ENCODE results near the gene SRSF12. TPM values are rescaled to one million over a fixed set of nuclear protein-coding genes. Genes with fewer than 3 reads are reported as not detected.
A peak's percentile ranks its signal among the peaks of the same experiment; 100 is the strongest.
"Not testable (repeated sequence)": the region's sequence is repeated elsewhere in the genome, so short reads cannot be mapped to it uniquely, and the experiment has no call there.

SRSF12 gene
- total RNA-seq, 1 experiment from 2014 or later, result 10.0 TPM

DNA sequence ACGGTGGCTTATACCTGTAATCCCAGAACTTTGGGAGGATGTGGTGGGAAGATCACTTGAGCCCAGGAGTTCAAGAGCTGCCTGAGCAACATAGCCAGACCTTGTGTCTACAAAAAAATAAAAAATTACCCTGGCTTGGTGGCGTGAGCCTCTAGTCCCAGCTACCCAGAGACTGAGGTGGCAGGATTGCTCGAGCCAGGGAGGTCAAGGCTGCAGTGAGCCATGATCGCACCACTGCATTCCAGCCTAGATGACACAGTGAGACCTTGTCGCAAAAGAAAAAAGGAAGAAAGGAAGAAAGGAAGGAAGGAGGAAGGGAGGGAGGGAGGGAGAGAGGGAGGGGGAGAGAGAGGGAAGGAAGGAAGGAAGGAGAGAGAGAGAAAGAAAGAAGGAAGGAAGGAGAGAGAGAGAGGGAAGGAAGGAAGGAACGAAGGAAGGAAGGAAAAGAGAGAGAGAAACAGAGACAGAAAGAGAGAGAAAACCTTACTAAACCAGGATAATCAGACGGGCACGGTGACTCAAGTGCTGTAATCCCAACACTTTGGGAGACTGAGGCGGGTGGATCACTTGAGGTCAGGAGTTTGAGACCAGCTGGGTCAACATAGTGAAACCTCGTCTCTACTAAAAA is 48.2 kb downstream of the SRSF12 start:
- Histone ChIP-seq H3K4me1 (no peaks in the 10 kb centered on the region), H3K27ac (no peak overlapping the region), H3K4me3 (no peak overlapping the region), H3K27me3 (no peaks in the 10 kb centered on the region; the same call in 1 of the 2 replicates), H3K36me3 (no peaks in the 10 kb centered on the region), H3K9me3 (replicated peaks) (0 out of 2 replicates have a peak, but pooled peaks cover 4% of the 10 kb centered on the region)
- DNase-seq, result no peak

DNA sequence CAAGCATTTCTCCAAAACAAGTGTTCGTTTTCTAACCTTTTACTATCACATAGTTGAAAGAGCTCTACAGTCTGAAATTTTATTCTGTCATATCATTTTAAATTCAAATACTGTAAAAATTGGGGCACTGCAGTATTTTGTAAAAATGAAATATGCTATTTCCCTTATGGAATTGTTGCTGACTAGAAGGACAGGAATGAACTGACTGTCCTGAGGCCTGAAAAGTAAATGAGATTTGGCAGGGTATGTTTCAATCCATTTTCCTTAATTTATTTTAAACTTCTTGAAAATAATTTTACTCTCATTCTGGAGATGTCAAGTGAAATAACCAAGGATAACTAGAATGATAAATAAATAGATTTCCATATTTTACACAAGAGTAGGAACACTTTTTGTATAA is 49.2 kb downstream of the SRSF12 start:
- Histone ChIP-seq H3K27ac (no peak overlapping the region), H3K9me3 (replicated peaks) (0 out of 2 replicates have a peak, but pooled peaks cover 4% of the 10 kb centered on the region)

DNA sequence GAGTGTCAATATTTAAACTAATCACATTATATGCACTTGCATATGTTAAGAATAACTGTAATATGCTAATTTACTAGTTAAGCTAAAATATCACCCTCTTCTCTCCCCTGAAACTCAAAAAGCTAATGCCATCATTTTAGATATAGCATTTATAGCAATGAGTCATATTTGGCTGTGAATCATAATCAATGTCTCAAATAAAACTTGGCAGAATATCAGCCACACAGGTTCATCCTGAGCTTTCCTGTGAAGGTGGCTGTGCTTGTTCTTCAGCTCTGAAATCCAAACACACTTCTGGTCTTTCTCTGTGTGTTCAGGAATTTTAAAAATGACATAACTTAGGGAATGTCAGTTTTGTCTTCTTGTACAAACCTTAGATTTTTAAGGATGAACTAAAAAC is 50.1 kb downstream of the SRSF12 start:
- no peak for DNase-seq
- Histone ChIP-seq H3K4me1 (no peaks in the 10 kb centered on the region), H3K4me3 (no peak overlapping the region), H3K36me3 (no peaks in the 10 kb centered on the region), H3K27ac (no peak overlapping the region), H3K9me3 (replicated peaks) (no peaks in the 10 kb centered on the region), H3K27me3 (no peaks in the 10 kb centered on the region; the same call in 1 of the 2 replicates)

More for the DNA sequence above, 49.2 kb downstream of the SRSF12 start:
- no peaks in the 10 kb centered on the region for H3K36me3 ChIP-seq
- no peaks in the 10 kb centered on the region for H3K4me1 ChIP-seq
- H3K27me3 ChIP-seq, result no peaks in the 10 kb centered on the region; the same call in 1 of the 2 replicates
- DNase-seq, result no peak
- no peak overlapping the region for H3K4me3 ChIP-seq

DNA sequence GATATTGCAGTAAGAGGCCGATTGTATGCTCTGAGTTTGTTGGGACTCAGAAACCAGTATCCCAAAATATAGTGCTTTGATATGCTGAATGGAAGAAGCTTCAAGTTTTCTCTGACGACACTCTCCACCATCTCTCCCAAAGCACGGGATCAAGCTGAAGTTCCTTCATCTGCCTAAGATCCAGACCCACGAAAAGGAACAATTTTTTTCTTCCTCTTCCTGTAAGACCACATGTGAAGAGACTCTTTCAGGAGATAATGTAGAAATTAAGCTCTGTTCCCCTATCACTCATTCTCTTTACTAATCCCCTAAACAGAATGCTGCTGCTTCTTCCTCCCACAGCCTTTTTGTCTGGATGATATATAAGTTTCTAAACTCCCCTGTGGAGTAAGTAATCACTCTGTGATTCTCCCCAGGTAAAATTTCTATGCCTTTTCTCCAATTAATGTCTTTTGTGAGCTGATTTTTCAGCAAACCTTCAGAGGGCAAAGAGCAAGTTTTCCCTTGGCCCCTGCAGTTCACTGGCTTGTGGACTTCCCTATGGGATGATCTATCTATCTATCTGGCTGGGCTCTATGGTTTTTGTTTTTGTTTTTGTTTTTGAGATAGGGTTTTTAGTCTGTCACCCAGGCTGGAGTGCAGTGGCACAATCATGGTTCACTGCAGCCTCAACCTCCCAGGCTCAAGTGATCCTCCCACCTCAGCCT is 50.8 kb downstream of the SRSF12 start:
- Histone ChIP-seq H3K4me3 (no peak overlapping the region), H3K27ac (no peak overlapping the region), H3K9me3 (replicated peaks) (no peaks in the 10 kb centered on the region), H3K27me3 (no peaks in the 10 kb centered on the region; the same call in 1 of the 2 replicates), H3K36me3 (no peaks in the 10 kb centered on the region), H3K4me1 (no peaks in the 10 kb centered on the region)
- DNase-seq, result no peak

DNA sequence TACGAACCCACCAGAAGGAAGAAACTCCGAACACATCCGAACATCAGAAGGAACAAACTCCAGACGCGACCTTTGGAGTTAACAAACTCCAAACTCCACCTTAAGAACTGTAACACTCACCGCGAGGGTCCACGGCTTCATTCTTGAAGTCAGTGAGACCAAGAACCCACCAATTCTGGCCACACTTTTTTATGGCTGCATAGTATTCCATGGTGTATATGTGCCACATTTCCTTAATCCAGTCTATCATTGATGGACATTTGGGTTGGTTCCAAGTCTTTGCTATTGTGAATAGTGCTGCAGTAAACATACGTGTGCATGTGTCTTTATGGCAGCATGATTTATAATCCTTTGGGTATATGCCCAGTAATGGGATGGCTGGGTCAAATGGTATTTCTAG is 51.8 kb downstream of the SRSF12 start:
- DNase-seq; H3K4me1 ChIP-seq; H3K9me3 ChIP-seq (replicated peaks); H3K27ac ChIP-seq; H3K4me3 ChIP-seq; H3K36me3 ChIP-seq; H3K27me3 ChIP-seq: not testable (repeated sequence)

DNA sequence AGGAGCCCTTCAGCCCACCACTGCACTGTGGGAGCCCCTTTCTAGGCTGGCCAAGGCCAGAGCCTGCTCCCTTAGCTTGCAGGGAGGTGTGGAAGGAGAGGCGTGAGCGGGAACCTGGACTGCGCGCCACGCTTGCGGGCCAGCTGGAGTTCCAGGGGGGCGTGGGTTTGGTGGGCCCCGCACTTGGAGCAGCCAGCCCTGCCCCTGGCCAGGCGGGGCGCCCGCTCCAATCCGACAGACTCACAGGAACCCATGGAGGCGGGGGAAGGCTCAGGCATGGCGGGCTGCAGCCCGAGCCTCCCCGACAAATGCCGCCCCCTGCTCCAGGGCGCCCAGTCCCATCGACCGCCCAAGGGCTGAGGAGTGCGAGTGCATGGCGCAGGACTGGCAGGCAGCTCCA is 52.9 kb downstream of the SRSF12 start:
- not testable (repeated sequence) for DNase-seq; H3K4me1 ChIP-seq; H3K36me3 ChIP-seq; H3K27ac ChIP-seq; H3K4me3 ChIP-seq; H3K27me3 ChIP-seq; H3K9me3 ChIP-seq (replicated peaks)

DNA sequence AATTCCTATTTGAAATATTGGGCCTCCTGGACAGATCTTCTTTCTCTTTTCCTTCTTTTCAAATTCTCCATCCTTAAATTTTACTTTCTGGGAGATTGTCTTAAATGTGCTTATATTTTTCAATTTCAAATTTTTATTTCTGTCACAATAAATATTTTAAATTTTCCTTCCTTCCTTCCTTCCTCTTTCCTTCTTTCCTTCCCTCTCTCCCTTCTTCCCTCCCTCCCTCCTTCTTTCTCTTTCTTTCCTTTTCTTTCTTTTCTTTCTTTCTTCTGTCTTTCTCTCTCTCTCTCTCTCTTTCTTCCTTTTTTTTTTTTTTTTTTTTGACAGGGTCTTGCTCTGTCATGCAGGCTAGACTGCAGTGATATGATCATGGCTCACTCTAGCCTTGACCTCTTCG is 54.0 kb downstream of the SRSF12 start:
- Histone ChIP-seq H3K9me3 (replicated peaks) (no peaks in the 10 kb centered on the region), H3K27ac (no peak overlapping the region), H3K36me3 (no peaks in the 10 kb centered on the region), H3K4me1 (no peaks in the 10 kb centered on the region), H3K4me3 (no peak overlapping the region), H3K27me3 (no peaks in the 10 kb centered on the region)
- DNase-seq, result no peak

DNA sequence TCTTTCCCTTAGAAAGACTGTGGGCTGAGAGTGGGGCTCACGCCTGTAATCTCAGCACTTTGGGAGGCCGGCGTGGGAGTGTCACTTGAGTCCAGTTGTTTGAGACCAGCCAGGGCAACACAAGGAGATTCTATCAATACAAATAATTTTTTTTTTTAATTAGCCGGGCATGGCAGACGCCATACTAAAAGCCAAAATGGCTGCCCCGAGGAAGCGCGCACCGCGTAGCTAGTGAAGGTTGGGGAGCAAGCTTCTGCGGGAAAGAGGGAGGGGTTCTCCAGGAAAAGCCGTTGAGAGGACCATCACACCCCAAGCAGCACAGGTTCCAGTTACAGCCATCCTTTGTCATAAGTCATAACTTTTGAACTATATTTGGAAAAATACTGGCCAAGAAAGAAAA is 58.6 kb downstream of the SRSF12 start:
- Histone ChIP-seq H3K9me3 (replicated peaks) (0 out of 2 replicates have a peak, but pooled peaks cover 2% of the 10 kb centered on the region), H3K36me3 (no peaks in the 10 kb centered on the region), H3K4me1 (no peaks in the 10 kb centered on the region), H3K4me3 (no peak overlapping the region), H3K27me3 (no peaks in the 10 kb centered on the region), H3K27ac (no peak overlapping the region)
- DNase-seq, result no peak

DNA sequence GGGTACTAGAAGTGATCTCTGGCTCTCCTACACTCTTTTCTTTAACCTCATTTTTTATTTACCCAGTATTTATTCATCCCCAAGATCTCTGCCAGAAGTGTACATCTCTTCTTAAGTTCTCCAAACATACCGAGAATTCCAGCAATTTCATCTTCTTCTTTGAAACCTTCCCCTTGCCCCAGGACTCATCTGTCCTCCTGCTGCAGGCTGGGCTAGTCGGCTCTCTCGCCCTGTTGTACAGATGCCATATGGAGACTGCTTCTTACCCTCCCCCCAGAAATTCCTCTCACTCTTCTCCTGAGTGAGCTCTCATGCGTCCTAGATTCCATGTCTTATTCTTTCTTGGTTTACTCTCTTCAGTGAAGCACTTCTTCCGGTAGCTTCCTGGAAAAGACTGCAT is 59.2 kb downstream of the SRSF12 start:
- H3K4me1 ChIP-seq, result no peaks in the 10 kb centered on the region
- no peak overlapping the region for H3K27ac ChIP-seq
- no peak for DNase-seq
- H3K4me3 ChIP-seq, result no peak overlapping the region
- no peaks in the 10 kb centered on the region for H3K27me3 ChIP-seq
- H3K9me3 ChIP-seq (replicated peaks), result 0 out of 2 replicates have a peak, but pooled peaks cover 2% of the 10 kb centered on the region
- no peaks in the 10 kb centered on the region for H3K36me3 ChIP-seq

DNA sequence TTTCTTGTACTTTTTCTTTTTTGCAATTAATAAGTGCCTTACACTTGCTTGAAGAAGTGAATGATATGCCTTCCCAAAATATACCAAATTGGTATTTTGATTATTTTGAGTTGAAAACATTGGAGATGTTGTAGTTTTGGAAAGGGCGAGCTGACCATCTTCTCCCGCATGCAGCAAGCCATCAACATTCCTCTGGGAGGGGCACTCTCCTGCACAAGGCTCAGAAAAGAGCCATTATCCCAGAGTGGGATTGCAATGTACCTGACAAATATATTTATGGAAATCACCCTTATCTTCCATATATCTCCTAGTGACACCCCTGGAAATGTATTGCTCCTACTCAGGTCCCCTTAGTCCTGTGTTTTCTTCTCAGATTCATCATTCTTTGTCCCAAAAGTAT is 60.1 kb downstream of the SRSF12 start:
- Histone ChIP-seq H3K4me1 (no peaks in the 10 kb centered on the region), H3K27me3 (no peaks in the 10 kb centered on the region), H3K4me3 (no peak overlapping the region), H3K9me3 (replicated peaks) (0 out of 2 replicates have a peak, but pooled peaks cover 2% of the 10 kb centered on the region), H3K36me3 (no peaks in the 10 kb centered on the region), H3K27ac (no peak overlapping the region)
- no peak for DNase-seq

DNA sequence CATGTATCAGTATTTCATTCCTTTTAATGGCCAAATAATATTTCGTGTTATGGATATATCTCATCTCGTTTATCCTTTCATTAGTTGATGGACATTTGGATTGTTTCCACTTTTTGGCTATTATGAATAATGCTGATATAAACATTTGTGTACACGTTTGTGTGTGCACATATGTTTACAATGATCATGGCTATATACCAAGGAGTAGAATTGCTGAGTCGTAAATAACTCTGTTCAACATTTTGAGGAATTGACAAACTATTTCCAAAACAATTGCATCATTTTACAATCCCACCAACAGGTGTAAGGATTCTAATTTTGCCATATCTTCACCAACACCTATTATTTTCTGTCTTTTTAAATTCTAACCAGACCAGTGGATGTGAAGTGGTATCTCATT is 63.7 kb downstream of the SRSF12 start:
- Histone ChIP-seq H3K4me1 (no peaks in the 10 kb centered on the region), H3K27ac (no peak overlapping the region), H3K36me3 (no peaks in the 10 kb centered on the region), H3K27me3 (no peaks in the 10 kb centered on the region), H3K4me3 (no peak overlapping the region), H3K9me3 (replicated peaks) (0 out of 2 replicates have a peak, but pooled peaks cover 2% of the 10 kb centered on the region)
- DNase-seq, result no peak

DNA sequence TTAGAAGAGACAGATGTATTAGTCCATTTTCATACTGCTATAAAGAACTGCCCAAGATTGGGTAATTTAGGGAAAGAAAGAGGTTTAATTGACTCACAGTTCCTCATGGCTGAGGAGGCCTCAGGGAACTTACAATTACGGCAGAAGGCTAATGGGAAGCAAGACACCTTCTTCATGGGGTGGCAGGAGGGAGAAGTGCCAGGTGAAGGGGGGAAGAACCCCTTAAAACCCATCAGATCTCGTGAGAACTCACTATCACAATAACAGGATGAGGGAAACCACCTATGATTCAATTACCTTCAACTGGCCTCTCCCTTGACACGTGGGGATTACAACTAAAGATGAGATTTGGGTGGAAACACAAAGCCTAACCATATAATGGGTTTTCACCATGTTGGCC is 66.2 kb downstream of the SRSF12 start:
- Histone ChIP-seq H3K36me3 (no peaks in the 10 kb centered on the region), H3K9me3 (replicated peaks) (0 out of 2 replicates have a peak, but pooled peaks cover 2% of the 10 kb centered on the region), H3K4me1 (no peaks in the 10 kb centered on the region; the same call in 1 of the 2 replicates), H3K4me3 (no peak overlapping the region), H3K27ac (no peak overlapping the region), H3K27me3 (no peaks in the 10 kb centered on the region)
- DNase-seq, result no peak

DNA sequence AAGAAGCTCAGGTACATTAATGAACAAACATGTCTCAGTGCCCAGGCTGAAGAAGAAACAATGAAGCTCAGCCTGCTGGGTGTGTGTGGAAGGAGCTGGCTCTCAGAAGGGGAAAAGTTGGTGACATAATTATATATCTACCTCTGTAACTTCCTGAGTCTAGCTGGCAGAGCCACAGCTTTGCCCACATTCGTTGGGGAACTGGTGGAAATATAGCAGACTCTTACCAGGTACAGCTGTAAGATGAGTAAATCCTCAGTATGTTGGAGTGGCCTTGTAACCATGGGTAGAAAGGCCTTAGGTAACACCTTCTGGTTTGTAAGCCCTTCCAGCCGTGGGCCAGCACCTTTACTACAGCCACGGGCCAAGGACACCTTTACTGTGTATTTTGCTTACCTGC is 67.2 kb downstream of the SRSF12 start:
- no peak overlapping the region for H3K27ac ChIP-seq
- no peak for DNase-seq

DNA sequence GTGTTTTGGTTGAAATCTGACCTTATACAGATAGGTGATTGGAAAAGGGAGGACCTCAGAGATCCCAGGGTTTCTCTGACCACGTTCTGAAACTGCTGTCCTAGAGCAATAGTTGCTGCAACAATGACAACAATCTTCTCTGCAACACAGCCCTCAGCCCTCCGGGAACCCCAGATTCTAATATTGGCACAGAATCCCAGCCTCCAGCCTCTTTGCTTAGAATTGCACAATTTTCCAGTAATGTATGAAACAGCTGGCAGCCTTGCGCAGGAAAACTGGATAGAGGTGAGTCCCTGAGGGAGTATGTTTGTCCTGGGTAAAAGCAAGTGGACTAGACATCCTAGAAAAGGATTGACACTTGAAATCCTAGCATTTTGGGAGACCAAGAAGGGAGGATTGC is 67.7 kb downstream of the SRSF12 start:
- DNase-seq, result peak in 1 of 2 experiments; percentile 4
- Histone ChIP-seq H3K4me3 (no peak overlapping the region), H3K27me3 (no peaks in the 10 kb centered on the region), H3K9me3 (replicated peaks) (no peaks in the 10 kb centered on the region), H3K27ac (no peak overlapping the region), H3K4me1 (no peaks in the 10 kb centered on the region; the same call in 1 of the 2 replicates), H3K36me3 (no peaks in the 10 kb centered on the region)

More for the DNA sequence above, 67.2 kb downstream of the SRSF12 start:
- Histone ChIP-seq H3K9me3 (replicated peaks) (no peaks in the 10 kb centered on the region), H3K4me1 (no peaks in the 10 kb centered on the region; the same call in 1 of the 2 replicates), H3K36me3 (no peaks in the 10 kb centered on the region), H3K4me3 (no peak overlapping the region), H3K27me3 (no peaks in the 10 kb centered on the region)

DNA sequence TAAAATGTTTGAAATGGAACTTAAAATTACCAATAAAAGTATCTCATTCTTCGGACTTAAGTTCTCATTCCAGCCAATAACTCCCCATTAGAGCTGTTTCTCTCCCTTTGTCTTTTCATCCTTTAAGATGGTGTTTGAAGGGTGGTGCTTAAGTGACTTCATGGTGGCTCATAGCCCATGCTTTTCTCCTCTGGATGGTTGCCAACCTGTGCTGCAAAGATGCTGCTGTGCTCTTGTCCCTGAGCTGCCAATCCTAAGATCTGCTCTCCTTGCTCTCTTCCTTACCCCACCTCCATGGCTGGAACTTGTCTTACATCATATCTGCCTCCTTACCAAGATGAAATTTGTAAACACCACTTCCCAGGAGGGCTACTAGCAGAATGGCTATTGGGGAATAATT is 68.9 kb downstream of the SRSF12 start:
- H3K9me3 ChIP-seq (replicated peaks), result no peaks in the 10 kb centered on the region
- H3K27me3 ChIP-seq, result no peaks in the 10 kb centered on the region
- no peak overlapping the region for H3K4me3 ChIP-seq
- DNase-seq, result no peak
- H3K36me3 ChIP-seq, result no peaks in the 10 kb centered on the region
- no peaks in the 10 kb centered on the region; the same call in 1 of the 2 replicates for H3K4me1 ChIP-seq
- H3K27ac ChIP-seq, result no peak overlapping the region
